ENCODE data around the gene XXYLT1. TPM values are rescaled to one million over a fixed set of nuclear protein-coding genes. Genes with fewer than 3 reads are reported as not detected.

The XXYLT1 gene
- total RNA-seq, 4 donors from 2014 or later: 6.0 to 16.1 (median 9.6) TPM

DNA sequence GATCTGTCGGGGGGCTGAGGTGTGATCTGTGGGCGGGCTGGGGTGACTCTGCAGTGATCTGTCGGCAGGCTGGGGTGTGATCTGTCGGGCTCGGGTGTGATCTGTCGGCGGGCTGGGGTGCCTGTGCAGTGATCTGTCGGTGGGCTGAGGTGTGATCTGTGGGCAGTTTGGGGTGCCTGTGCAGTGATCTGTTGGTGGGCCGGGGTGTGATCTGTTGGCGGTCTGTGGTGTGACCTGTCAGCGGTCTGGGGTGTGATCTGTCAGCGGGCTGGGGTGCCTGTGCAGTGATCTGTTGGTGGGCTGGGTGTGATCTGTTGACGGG lies 205.1 kb downstream of the XXYLT1 start:
- TF ChIP-seq, protein P1, sequence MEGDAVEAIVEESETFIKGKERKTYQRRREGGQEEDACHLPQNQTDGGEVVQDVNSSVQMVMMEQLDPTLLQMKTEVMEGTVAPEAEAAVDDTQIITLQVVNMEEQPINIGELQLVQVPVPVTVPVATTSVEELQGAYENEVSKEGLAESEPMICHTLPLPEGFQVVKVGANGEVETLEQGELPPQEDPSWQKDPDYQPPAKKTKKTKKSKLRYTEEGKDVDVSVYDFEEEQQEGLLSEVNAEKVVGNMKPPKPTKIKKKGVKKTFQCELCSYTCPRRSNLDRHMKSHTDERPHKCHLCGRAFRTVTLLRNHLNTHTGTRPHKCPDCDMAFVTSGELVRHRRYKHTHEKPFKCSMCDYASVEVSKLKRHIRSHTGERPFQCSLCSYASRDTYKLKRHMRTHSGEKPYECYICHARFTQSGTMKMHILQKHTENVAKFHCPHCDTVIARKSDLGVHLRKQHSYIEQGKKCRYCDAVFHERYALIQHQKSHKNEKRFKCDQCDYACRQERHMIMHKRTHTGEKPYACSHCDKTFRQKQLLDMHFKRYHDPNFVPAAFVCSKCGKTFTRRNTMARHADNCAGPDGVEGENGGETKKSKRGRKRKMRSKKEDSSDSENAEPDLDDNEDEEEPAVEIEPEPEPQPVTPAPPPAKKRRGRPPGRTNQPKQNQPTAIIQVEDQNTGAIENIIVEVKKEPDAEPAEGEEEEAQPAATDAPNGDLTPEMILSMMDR (IDR thresholded peaks at IDR 0.05): no peak
- ATAC-seq (ENCODE audit: low FRiP score) (no peak), DNase-seq (ENCODE audit: low spot score) (no peak)

DNA sequence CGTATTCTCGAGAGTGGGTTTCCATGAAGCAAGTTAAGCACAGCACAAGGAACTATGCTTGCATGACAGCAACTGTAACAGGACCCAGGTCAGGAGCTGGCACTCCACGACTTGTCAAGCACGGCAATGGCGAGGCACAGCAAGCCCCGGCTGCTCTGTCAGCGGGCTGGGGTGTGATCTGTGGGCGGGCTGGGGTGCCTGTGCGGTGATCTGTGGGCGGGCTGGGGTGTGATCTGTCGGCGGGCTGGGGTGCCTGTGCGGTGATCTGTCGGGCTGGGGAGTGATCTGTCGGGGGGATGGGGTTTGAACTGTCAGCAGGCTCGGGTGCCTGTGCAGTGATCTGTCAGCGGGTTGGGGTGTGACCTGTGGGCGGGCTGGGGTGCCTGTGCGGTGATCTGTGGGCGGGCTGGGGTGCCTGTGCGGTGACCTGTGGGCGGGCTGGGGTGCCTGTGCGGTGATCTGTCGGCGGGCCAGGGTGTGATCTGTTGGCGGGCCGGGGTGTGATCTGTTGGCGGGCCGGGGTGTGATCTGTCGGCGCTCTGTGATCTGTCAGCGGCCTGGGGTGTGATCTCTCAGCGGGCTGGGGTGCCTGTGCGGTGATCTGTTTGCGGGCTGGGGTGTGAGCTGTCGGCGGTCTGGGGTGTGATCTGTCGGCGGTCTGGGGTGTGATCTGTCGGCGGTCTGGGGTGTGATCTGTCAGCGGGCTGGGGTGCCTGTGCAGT lies 205.7 kb downstream of the XXYLT1 start:
- TF ChIP-seq, protein P1 (IDR thresholded peaks at IDR 0.05): no peak
- ATAC-seq (ENCODE audit: low FRiP score) (no peak), DNase-seq (ENCODE audit: low spot score) (no peak)

DNA sequence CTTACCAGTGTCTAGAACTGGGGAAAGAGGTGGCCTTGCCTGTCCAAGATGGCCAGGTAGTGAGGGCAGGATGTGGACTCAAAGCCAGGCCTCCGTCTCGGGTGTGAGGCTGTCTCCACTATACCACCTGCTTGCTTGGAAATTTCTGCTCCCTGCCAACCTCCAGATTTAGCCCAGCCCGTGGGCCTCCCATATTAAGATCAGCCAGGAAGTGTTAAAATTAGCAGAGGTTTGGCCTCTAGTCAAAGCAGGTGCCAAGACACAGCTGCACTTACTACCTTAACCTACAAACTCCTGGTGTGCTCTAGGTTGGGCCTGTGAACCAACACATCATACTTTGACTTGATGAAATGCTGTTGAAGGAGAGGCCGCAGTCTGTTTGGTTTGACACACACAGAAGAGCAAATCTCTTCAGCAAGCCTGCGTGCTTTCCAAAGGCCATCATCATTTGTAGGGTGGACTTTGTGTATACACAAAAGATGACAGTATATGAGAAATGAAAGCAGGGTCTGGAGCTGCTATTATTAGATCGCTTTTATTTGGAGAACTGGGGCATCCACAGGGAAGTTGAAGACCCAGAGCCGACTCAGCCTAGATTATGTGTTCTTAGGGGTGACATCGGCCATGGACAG lies 206.5 kb downstream of the XXYLT1 start:
- no peak for ATAC-seq (ENCODE audit: low FRiP score)
- no peak for DNase-seq (ENCODE audit: low spot score)
- TF ChIP-seq, protein P1 (IDR thresholded peaks at IDR 0.05): no peak

DNA sequence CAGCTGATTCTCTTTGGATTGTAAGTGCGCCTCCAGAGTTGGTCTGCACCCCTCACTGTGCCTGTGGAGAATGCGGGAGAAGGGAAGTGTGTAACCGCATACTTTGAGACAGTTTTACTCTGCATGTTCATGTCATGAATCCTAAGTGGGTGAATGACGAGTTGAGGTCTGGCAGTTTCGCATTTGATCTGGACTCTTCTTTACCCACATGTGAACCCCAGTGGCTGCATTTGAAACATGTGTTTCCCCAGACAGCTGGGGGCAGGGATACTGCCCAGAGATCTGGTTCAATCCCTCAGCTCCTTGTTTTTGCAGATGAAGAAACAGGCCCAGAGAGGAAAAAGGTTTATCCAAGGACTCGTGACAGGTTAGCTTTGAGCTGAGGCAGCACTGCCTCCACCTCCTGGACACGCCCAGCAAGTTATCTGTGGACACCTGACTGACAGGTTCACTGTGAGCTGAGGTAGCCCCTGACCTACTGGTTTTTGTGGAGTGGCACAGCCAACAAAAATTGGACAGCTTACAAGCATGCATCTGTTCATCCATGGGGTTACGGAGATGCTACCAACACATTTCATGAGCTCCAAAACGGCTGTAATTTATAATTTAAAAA lies 207.3 kb downstream of the XXYLT1 start:
- ATAC-seq (ENCODE audit: low FRiP score) (no peak), DNase-seq (ENCODE audit: low spot score) (no peak)
- TF ChIP-seq, protein P1 (IDR thresholded peaks at IDR 0.05): no peak

DNA sequence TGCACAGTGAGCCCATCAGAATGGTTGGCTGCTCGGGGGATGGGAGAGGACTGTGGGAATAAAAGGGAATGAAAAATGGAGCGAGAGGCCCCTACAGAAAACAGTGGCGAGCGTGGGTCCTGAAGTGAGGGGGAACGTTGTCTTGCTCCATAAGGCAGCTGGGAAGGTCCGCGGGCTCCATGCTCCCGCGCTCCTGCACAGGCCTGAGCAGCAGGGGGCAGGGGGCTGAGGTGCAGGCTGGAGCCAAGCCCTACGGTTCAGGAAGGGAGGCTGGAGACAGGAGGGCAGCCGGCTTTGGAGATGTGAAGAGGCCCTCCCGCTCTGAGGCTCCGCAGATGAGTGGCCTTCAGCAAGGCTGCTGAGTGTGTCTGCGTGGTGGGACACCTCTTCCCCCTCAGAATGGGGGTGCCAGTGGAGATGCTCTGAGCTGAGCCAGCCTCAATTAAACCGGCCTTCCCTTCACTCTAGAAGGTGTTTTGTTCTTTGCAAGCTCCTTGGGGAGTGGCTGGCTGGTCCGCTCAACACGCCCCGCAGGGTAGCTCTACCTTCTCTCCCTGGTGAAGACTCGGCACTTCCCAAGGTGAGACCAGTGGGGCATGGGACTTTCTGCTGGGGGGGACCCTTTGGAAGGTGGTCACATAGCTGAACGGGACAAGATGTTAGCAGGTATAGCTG lies 208.0 kb downstream of the XXYLT1 start:
- ATAC-seq (ENCODE audit: low FRiP score) (no peak), DNase-seq (ENCODE audit: low spot score) (no peak)
- TF ChIP-seq, protein P1 (IDR thresholded peaks at IDR 0.05): no peak

DNA sequence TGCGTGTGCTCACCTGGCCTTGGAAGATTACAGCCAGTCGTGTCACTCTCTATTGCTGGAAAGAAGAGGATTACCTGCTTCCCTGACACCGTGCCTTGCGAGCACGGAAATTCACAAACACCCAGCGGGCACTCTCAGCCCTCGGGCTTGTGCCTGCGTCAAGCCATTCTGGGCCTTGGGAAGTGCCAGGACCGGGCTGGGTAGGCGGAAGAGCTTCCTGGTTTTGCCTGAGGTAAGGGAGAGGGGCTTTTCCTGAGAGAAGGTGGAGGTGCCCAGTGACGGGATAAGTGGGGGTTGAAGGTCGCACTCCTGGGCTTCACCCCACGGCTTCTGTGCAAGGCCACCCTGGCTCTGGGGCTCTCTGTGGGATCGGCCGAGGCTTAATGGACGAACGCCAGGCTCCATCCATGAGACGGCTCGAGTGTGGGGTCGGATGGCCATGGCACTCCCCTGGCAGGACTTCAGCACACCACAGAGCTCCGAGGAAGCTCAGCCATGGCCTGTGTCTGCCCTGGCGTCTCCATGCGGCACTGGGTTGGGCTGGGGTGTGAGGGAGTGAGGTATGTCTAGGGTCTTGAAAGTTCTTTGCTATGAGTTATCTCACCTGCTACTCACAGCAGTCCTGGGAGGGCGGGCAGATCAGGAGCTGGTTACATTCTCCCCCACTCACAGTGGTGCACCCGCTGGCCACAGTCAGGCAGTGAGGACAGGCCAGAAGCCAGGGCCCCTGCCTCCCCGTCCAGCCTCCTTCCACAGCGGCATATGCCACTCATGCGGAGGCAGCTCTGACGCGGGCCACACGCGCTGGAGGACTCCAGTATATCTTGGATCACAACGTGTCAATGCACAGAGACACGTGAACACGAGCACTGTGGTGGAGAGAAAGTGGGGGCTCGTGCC lies 209.0 kb downstream of the XXYLT1 start:
- ATAC-seq (ENCODE audit: low FRiP score) (no peak), DNase-seq (ENCODE audit: low spot score) (no peak)
- TF ChIP-seq, protein P1 (IDR thresholded peaks at IDR 0.05): no peak
